RWPE2 (cell line): Measurements from ENCODE around the gene ABHD4.
"Not testable (repeated sequence)": the region's sequence is repeated elsewhere in the genome, so short reads cannot be mapped to it uniquely, and the experiment has no call there.

ENCODE experiments used
- ATAC-seq: fragments of 200-7000 bp; cut with Tn5 transposase; 3 replicates; pipeline ENCODE4 v1.9.1; 2021; ENCODE audit warnings: low read depth
- DNase-seq: peaks from one replicate; pipeline ENCODE4 v3.0.0-alpha.2; 2020; ENCODE audit warnings: low spot score
- H3K27ac ChIP-seq: fragments of 450-650 bp; 2 replicates; pipeline ENCODE4 v1.5.1; 2017; ENCODE audit warnings: mild to moderate bottlenecking; ENCODE audit not compliant: poor library complexity, severe bottlenecking
- H3K27me3 ChIP-seq: fragments of 250-450 bp; sonication (Bioruptor Pico); 2 replicates; pipeline ENCODE4 v1.5.1; 2021; ENCODE audit warnings: mild to moderate bottlenecking, moderate library complexity; ENCODE audit not compliant: insufficient read depth, poor library complexity, severe bottlenecking
- H3K36me3 ChIP-seq: fragments of 250-450 bp; sonication (Bioruptor Pico); 2 replicates; pipeline ENCODE4 v1.5.1; 2020; ENCODE audit warnings: low read depth, mild to moderate bottlenecking, moderate library complexity
- H3K4me1 ChIP-seq: fragments of 250-450 bp; sonication (Bioruptor Pico); 2 replicates; pipeline ENCODE4 v1.5.1; 2021; ENCODE audit warnings: mild to moderate bottlenecking, moderate library complexity; ENCODE audit not compliant: insufficient read depth, poor library complexity, severe bottlenecking
- H3K4me3 ChIP-seq: fragments of 250-450 bp; sonication (Bioruptor Pico); 2 replicates; pipeline ENCODE4 v1.5.1; 2021; ENCODE audit warnings: mild to moderate bottlenecking, moderate library complexity; ENCODE audit not compliant: severe bottlenecking
- H3K9me3 ChIP-seq: fragments of 250-450 bp; sonication (Bioruptor Pico); 2 replicates; pipeline ENCODE4 v1.5.1; 2021; ENCODE audit warnings: mild to moderate bottlenecking, moderate library complexity; ENCODE audit not compliant: severe bottlenecking
- CTCF ChIP-seq: fragments of 450-650 bp; IDR thresholded peaks from one replicate; pipeline ENCODE4 v1.5.1; 2017; ENCODE audit warnings: mild to moderate bottlenecking, moderate library complexity; ENCODE audit not compliant: poor library complexity, severe bottlenecking

ABHD4 gene

GRCh38 chr14:22607291-22607690 is 9.2 kb downstream of the ABHD4 start:
- TF ChIP-seq CTCF = no peak
- H3K27ac ChIP-seq = peak overlapping the region; percentile 47

GRCh38 chr14:22610931-22611330 is 12.8 kb downstream of the ABHD4 start:
- Histone ChIP-seq H3K36me3 (peaks cover 47% of the 10 kb centered on the region), H3K9me3 (no peaks in the 10 kb centered on the region), H3K4me1 (peaks cover 26% of the 10 kb centered on the region), H3K27me3 (no peaks in the 10 kb centered on the region), H3K27ac (no peak overlapping the region), H3K4me3 (no peak overlapping the region)
- no peak for TF ChIP-seq CTCF
- ATAC-seq = no peak
- DNase-seq = no peak

More at GRCh38 chr14:22607291-22607690, 9.2 kb downstream of the ABHD4 start:
- Histone ChIP-seq H3K36me3 (peaks cover 78% of the 10 kb centered on the region), H3K4me3 (no peak overlapping the region), H3K4me1 (peaks cover 26% of the 10 kb centered on the region), H3K9me3 (no peaks in the 10 kb centered on the region), H3K27me3 (no peaks in the 10 kb centered on the region)
- no peak for ATAC-seq
- DNase-seq = no peak

- H3K4me3 ChIP-seq = no peak overlapping the region
- H3K27me3 ChIP-seq = no peaks in the 10 kb centered on the region
- peak; percentile 2 for TF ChIP-seq CTCF
- H3K9me3 ChIP-seq = no peaks in the 10 kb centered on the region
- ATAC-seq (no peak), DNase-seq (no peak)
- peaks cover 16% of the 10 kb centered on the region for H3K4me1 ChIP-seq
- peaks cover 24% of the 10 kb centered on the region for H3K36me3 ChIP-seq
- peak overlapping the region; percentile 90 for H3K27ac ChIP-seq
These were observed 15.1 kb downstream of the ABHD4 start for GRCh38 chr14:22613106-22613695.

- H3K27me3 ChIP-seq = no peaks in the 10 kb centered on the region
- peaks cover 16% of the 10 kb centered on the region for H3K4me1 ChIP-seq
- no peak for DNase-seq
- TF ChIP-seq CTCF = no peak
- no peaks in the 10 kb centered on the region for H3K9me3 ChIP-seq
- H3K27ac ChIP-seq = peak overlapping the region; percentile 90
- peaks cover 18% of the 10 kb centered on the region for H3K36me3 ChIP-seq
- ATAC-seq = no peak
- no peak overlapping the region for H3K4me3 ChIP-seq
These were observed 15.7 kb downstream of the ABHD4 start for GRCh38 chr14:22613736-22614239.

- Histone ChIP-seq H3K4me1 (peaks cover 16% of the 10 kb centered on the region), H3K27ac (peak overlapping the region; percentile 90), H3K27me3 (no peaks in the 10 kb centered on the region), H3K9me3 (no peaks in the 10 kb centered on the region), H3K4me3 (no peak overlapping the region), H3K36me3 (peaks cover 13% of the 10 kb centered on the region)
- TF ChIP-seq CTCF = no peak
- ATAC-seq = peak; percentile 94
- peak; percentile 88 for DNase-seq
These were observed 16.2 kb downstream of the ABHD4 start for GRCh38 chr14:22614240-22614799.

- not testable (repeated sequence) for ATAC-seq, H3K27me3 ChIP-seq, H3K36me3 ChIP-seq, H3K9me3 ChIP-seq, H3K4me3 ChIP-seq, DNase-seq
- H3K27ac ChIP-seq = peak overlapping the region; percentile 90
- H3K4me1 ChIP-seq = peaks cover 16% of the 10 kb centered on the region
These were observed 17.7 kb downstream of the ABHD4 start for GRCh38 chr14:22615765-22616164.
